Left colon (tissue), 2 donors: Measurements from ENCODE around the gene RPL26. TPM values are rescaled to one million over a fixed set of nuclear protein-coding genes. Genes with fewer than 3 reads are reported as not detected.
"Not testable (repeated sequence)": the region's sequence is repeated elsewhere in the genome, so short reads cannot be mapped to it uniquely, and the experiment has no call there.

Experiments
- ATAC-seq: fragments of 200-7000 bp; cut with Tn5 transposase; one replicate; pipeline ENCODE4 v1.9.1; 2020; ENCODE audit warnings: mild to moderate bottlenecking, moderate library complexity
- DNase-seq, 2 donors: peaks; one replicate each; pipeline ENCODE4 v3.0.0-alpha.2; 2020
- intact Hi-C, 2 donors: fragments of 100-400 bp; cut with DNase I in 1 of 2; cut with micrococcal nuclease in 1 of 2; formaldehyde crosslinking; loops; one replicate each; pipeline versions ENCODE4 v1.11.2 to v1.14.0; 2022; cut with DNase I, micrococcal nuclease
- total RNA-seq, 2 donors: library from RNA; stranded (reverse); fragmentation: NEBNext Ultra II Directional; extraction: Animal tissue kit (Norgen Biotek cat#: 25700); gene quantifications; one replicate each; pipeline ENCODE4 v1.2.1, GENCODE V29; 2021
- donor health status: DM: no; HTN: no; CAD: no.
- donor health status: DM: yes; HTN: yes; CAD: no.

Gene RPL26
- total RNA-seq, 2 donors from 2014 or later = 1,187 to 1,236 TPM

GRCh38 chr17:8402921-8403536, 20.0 kb upstream of the RPL26 start:
- DNase-seq = no peak
- intact Hi-C loops = no loop called here
- no peak for ATAC-seq

GRCh38 chr17:8401107-8401506, 18.1 kb upstream of the RPL26 start:
- intact Hi-C loops = no loop called here
- ATAC-seq (no peak), DNase-seq (no peak)

GRCh38 chr17:8398980-8399379, 16.0 kb upstream of the RPL26 start:
- ATAC-seq (no peak), DNase-seq (no peak)

GRCh38 chr17:8397636-8398035, 14.6 kb upstream of the RPL26 start, which contains the start of gene RNF222:
RNF222 (minus strand) TSS chr17:8397827; CDS start chr17:8393461, 4,366 bp downstream.
- ATAC-seq (no peak), DNase-seq (no peak)
- intact Hi-C loops = no loop called here

More at GRCh38 chr17:8398980-8399379, 16.0 kb upstream of the RPL26 start:
- intact Hi-C loops = no loop called here

GRCh38 chr17:8394497-8394896, 11.5 kb upstream of the RPL26 start:
- intact Hi-C loops, DNase-seq: not testable (repeated sequence)

GRCh38 chr17:8393470-8394231, 10.7 kb upstream of the RPL26 start:
- no peak for DNase-seq
- intact Hi-C loops = no loop called here
- ATAC-seq = peak; percentile 91

More at GRCh38 chr17:8394497-8394896, 11.5 kb upstream of the RPL26 start:
- not testable (repeated sequence) for ATAC-seq

- ATAC-seq (no peak), DNase-seq (no peak)
- intact Hi-C loops = no loop called here
These were observed 9.9 kb upstream of the RPL26 start for GRCh38 chr17:8392674-8393469.

GRCh38 chr17:8392274-8392673, 9.3 kb upstream of the RPL26 start:
- DNase-seq = no peak
- intact Hi-C loops = no loop called here
- no peak for ATAC-seq

- no peak for DNase-seq
- intact Hi-C loops = no loop called here
These were observed 8.7 kb upstream of the RPL26 start for GRCh38 chr17:8391711-8392110.

GRCh38 chr17:8387914-8388651, 5.1 kb upstream of the RPL26 start:
- ATAC-seq (no peak), DNase-seq (no peak)

More at GRCh38 chr17:8391711-8392110, 8.7 kb upstream of the RPL26 start:
- ATAC-seq = no peak

GRCh38 chr17:8386841-8387240, 3.8 kb upstream of the RPL26 start:
- intact Hi-C loops = no loop called here
- ATAC-seq (no peak), DNase-seq (no peak)

More at GRCh38 chr17:8387914-8388651, 5.1 kb upstream of the RPL26 start:
- intact Hi-C loops = no loop called here

GRCh38 chr17:8384801-8385378, 1.9 kb upstream of the RPL26 start:
- intact Hi-C loops = no loop called here
- DNase-seq (no peak), ATAC-seq (no peak)

GRCh38 chr17:8382880-8383142, 182 bp downstream of the RPL26 start:
- ATAC-seq (peak; percentile 2), DNase-seq (no peak)
- intact Hi-C loops = no loop called here

GRCh38 chr17:8382052-8382879, 727 bp downstream of the RPL26 start:
- DNase-seq (no peak), ATAC-seq (no peak)
- intact Hi-C loops = no loop called here

- intact Hi-C loops = no loop called here
- ATAC-seq = no peak
These were observed 2.9 kb downstream of the RPL26 start for GRCh38 chr17:8380049-8380448.

GRCh38 chr17:8378117-8378516, 4.9 kb downstream of the RPL26 start:
- ATAC-seq, DNase-seq, intact Hi-C loops: not testable (repeated sequence)

More at GRCh38 chr17:8380049-8380448, 2.9 kb downstream of the RPL26 start:
- DNase-seq = no peak

GRCh38 chr17:8377422-8377821, 5.6 kb downstream of the RPL26 start:
- intact Hi-C loops = no loop called here

More at GRCh38 chr17:8377422-8377821, 5.6 kb downstream of the RPL26 start:
- ATAC-seq (no peak), DNase-seq (no peak)
